NCI-H1105 treated with DMSO at 0.1 percent for 48 hours (cell line): ENCODE results near the gene RAP2A.

Experiments
- DNase-seq: peaks from one replicate; lab custom pipeline; 2025; lab: John Stamatoyannopoulos, UW

RAP2A gene

DNA sequence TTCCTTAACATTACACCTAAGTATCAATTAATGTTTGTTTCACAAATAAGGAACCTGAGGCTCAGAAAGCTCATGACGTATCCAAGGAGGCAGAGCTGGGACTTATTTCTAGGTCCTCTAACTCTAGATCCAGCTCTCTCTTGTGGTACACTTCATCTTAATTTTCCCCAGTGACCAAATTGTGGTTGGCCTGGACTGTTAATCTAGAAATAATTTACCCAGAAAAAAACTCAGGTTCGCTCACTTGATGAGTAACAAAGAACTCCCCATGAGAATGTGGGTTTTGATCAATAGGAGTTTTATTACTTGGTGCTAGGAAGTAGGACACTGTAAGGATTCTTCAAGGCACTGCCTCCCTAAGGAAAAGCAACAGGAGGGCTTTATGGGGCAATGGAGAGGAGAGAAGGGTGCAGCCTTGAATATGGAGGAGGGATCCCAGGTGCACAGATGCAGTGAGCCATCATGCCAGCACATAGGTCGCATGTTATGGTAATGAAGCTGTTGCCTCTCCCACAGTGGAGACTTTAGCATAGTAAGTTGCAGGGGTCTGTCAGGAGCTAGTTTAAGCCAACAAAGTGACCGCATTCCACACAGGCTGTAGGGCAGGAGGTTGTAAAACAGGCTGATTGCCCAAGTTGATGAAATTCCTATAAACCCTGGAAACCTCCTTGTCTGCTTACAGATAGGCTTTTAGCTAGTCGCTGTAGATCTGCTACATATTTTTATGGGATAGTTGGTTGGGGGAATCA lies 14.7 kb downstream of the RAP2A start:
- DNase-seq: no peak

DNA sequence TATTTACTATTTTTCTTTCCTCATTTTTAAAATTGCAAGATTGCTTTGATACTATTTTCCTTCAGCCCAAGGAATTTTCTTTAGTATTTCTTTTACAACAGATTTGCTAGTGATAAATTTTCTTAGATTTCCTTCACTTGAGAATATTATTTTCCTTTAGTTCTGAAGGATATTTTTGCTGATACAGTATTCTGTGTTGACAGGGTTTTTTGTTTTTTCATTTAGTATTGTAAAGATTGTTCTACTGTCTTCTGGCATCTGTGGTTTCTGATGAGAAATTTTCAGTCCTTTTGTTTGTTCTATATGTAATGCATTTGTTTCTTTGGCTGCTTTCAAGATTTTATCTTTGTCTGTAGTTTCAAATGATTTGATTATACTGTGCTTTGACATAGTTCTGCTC lies 20.7 kb downstream of the RAP2A start:
- no peak for DNase-seq

DNA sequence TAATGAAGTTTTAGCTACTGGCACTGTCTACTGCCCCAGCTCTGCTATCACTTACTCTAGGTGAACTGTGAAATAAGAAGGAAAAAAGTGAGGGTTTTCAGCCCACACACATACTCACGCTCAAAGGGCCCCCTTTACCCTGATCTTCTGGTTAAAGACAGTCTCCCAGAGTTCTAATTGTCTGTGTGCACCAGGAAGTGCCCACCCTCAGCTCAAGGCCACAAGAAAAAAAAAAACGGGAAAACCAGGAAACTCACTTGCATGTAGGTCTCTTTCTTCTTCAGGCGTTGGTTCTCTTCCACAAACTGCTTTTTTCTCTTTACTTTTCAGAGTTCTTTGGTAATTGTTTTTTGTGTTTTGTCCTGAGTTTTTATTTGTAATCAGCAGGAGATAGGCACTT lies 22.1 kb downstream of the RAP2A start:
- DNase-seq: no peak

DNA sequence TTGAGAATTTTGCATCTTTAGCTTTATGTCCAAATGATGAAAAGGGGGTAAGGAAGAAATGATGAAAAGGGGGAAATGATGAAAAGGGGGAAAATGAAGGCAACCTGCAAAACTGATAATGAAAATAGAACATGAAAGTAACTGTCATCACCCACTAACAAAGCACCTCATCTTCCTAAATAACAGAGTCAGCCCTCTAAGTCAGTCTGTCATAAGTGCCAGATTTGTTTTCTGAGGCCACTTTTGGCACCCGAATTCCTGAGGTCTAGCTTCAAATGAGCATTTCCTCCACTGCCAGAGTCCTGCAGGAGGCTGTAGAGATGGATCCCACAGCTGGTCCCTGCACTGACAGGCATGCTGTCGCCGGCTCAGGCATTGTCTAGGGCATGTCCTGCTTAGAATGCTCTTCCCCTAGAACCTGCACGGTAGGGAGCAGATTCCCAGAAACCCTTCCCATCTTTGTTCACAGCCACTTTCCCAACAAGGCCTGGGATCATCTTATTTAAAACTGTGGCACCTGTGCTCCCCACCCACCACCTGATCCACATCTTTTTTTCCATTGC lies 25.3 kb downstream of the RAP2A start:
- no peak for DNase-seq

DNA sequence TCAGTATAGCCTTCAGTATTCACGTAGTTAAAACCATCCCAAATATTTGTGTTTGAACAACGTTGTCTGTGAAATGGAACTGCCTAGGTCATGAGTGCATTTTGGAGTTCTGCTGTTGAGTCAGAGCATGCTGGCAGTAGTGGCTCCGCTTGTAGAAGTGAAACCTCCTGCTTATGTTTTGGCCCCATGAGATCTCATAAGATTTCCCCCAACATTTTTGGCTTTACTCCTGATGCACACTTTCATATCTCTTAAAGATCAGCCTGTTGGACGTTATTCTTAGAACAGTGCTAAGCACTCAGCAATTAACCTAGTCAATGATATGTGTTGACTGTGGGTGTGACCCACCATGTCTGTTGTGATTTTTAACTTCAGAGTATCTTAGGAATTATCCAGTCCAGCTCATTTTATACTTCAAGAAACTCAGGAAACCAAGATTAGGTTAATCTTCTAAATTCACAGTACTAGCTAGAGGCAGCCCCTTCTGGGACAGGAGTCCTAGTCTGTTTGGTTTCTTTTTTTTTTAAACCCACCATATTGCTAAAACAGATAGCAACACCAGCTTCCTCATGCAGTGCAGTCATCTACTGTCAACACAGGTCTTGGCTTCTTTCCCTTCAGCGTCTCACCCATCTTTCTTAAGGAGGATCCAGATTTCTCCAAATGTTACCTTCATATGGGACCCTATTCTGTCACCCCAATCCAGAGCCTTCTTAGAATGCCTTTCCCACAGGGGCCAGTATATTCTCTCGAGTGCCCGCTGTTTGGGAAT lies 26.2 kb downstream of the RAP2A start:
- no peak for DNase-seq

DNA sequence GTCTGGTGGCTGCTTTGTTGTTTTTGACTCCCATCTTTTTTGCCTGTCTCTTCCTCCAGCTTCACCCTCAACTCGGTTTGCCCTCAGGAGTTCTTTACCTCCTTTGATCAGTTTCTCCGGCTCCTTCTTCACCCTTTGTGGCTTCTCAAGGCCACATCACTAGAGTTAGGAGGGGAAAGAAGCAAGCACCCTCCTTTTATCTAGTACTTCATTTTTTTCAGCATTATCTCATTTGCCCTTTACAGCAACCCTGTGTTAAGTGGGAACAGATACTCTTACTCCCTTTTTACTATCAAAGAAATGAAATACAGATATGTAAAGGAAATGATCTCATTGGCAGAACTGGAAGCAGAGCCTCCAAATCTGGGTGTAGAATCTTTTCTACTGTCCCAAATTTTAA lies 26.9 kb downstream of the RAP2A start:
- DNase-seq: no peak

DNA sequence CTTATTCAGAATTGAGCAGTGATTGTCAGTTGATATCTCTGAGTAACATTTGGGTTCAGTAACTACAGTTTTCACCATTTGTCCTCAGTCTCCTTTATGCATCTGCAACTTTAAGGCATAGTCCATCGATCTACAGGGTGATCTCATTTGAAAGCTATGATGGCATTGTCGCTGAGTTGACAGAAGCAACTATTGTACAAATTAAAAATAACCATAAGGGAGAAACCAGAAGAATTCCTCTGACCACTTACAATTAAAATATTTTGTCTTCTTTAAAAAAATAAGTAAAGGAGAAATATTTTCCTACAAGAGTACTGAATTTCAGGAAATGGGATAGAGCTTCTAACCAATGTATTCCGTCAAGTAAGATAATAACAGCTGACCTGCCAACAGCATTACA lies 30.6 kb downstream of the RAP2A start:
- no peak for DNase-seq

DNA sequence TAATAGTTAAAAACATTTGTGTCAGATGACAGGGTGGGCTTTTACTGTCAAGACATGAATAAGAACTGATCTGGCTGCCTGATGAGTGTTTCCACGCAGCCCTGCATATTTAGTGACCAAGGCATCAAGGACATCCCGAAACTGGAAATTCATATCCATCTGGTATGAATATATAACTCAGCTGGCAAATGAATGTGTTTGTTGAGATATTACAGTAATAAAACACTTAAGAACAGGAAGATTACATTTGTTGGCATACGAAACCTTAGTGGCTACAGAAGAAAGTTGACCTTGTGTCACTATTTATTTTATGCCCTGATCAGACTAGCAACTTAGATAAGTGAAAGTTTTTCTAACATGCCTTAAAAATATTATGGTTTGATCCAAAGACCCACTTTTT lies 32.8 kb downstream of the RAP2A start:
- no peak for DNase-seq

DNA sequence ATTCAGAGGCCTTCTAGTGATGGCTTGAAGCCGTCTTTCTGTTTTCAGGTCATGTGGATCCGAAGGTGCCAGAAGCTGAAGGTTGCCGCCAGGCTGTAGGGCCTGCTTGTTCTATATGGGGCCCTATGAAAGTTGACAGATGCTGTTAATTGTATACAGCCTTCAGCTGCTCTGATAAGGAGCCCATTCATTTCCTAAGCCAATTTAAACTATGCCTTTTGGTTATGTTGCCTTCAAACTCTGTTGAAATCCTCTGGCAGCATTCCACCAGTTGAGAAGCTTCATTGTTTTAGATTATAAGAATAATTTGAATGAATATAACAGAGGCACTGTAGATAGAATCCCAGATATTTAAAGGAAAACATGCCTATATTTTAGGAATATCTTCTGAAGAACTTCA lies 34.4 kb downstream of the RAP2A start:
- no peak for DNase-seq

DNA sequence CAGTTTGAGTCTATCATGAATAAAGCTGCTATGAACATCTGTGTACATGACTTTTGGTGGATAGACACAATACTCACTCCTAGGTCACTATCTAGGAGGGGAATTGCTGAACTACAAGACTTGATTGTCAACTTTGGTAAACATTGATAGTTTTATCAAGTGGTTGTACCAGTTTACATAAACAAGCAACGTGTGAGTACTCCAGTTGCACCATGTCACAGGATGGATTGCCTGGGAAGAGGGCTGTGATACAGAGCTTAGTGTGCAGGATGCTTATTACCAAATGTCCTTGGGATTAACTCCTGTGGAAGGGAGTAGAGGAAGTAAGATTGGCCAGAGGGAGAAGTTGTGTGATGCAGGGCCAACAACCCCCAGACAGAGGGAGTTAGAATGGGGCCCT lies 37.7 kb downstream of the RAP2A start:
- no peak for DNase-seq

DNA sequence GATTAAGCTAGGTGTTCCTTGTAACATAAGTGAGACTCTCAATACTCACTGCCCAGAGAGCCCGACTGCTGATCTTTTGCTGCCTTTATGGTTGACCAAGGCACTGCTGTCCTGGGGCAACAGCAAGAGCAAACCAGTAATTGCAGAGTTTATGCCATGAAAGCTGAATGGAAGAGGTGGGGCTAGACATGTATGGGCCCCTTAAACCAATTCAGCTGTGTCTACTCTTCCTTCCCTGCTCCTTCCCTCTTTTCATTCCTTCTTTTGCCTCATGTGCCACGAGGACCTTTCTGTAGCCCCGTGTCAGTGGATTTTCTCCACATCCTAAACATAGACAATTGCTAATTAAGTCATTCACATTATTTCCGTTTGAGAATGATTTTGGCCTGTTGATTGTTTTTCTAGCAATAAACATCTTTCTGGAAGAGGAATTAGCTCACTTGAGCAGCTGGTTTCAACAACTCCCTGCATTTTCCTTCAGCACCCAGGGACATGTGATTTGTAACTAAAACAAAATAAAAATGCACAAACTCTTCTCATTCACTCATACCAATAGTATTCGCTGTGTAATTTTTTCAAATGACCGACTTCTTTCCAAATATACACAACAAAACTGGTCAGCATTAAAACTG lies 40.5 kb downstream of the RAP2A start:
- DNase-seq: no peak

DNA sequence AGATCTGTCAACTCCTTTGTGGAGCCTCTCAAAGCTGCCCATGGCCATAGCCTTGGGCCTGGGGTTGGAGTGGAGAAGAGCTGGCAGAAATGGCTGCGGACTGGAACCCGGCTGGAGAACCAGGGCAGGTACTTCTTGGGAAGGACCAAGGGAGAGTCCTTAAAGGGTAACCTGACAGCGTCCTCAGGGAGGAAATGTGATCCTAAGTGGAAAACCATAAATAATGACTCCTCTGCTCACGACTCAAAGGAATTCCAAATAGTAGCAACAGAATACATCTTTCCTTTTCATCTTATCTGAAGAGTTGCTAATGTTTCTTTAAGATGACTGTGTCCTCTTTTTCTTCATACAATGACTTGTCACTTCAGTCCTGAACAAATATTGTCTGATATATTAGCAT lies 41.0 kb downstream of the RAP2A start:
- DNase-seq: no peak

DNA sequence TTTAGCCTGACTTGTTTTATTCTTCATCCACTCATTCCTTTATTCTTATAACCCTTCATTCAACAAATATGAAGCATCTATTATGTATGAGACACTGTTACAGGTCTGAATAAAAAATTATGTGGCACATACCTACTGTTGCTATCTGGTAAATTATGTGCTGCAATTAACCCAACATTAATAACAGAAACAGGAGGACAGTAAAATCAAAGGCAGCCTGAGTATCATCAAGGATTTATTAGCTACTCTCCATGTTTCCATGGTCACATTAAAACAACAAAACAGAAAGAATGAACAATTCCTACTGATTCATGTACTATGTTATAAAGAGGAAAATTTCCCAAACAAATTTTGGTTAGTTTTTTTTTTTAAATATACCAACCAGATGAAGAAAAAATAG lies 43.9 kb downstream of the RAP2A start:
- DNase-seq: no peak

DNA sequence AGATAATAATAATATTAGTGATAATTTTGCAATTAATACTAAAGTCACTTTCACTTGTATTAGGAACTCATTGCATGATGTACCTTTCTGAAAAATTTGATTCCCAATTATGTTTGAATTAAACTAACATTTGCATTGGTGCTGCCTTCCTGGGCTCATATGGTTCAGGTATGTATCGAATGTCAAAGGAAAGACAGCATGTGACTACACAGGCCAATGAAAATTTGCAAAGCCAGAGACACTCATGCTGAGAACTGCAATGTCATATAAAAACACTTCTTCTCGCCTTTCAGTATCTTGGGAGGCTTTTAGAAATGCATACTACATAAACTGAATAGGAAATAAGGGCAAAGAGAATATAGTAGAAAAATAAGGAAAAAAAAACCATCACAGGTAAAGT lies 44.3 kb downstream of the RAP2A start:
- DNase-seq: no peak

DNA sequence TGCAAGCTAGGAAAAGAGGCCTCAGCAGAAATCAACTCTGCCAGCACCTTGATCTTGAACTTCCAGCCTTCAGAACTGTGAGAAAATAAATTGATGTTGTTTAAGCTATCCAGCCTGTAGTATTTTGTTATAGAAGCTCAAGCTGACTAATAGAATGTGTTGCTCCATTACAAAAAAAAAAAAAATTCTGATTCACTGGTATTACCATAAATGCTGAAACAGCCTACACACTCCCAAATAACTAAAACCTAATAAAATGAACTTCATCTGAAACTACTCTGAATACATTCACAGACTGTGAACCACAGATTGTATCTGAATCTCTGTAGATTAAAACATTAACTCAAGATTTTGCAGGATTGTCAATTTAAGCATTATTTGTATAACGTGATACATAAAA lies 49.5 kb downstream of the RAP2A start:
- DNase-seq: no peak

DNA sequence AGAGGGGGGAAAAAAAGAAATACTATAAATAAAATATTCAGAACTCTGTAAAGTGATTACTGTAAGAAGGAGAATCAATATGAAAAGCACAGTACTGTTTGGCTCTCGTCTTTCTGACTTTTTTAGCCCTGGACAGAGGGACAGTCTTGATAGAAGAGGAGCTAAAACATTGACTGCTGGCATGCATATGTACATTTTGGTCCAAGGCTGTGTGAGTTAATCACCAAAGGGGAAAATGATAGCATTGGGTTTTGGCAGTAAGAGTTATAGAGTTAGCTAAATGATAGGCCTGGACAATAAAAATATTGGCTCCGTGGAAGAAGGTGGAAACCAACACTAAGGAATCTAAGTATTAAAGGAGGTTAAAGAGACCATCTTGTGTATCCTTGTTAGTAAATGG lies 50.3 kb downstream of the RAP2A start:
- no peak for DNase-seq

DNA sequence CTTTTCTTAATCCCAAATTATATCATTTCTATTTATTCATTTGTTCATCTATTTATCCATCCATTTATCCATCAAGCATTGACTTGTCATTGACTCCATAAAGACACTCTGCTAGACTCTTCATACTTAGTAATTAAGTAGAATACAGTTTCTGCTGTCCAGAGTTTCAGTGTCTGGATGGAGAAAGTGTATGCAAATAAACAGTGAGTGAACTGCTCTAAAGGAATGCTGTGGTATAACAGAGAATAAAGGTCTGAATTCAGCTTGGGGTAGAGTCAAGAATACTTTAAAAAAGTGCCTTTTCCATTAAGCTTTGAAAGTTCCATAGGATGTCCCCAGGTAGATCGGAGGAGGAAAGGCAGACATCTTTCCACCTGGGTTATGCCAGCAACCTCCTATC lies 51.4 kb downstream of the RAP2A start:
- DNase-seq: no peak

DNA sequence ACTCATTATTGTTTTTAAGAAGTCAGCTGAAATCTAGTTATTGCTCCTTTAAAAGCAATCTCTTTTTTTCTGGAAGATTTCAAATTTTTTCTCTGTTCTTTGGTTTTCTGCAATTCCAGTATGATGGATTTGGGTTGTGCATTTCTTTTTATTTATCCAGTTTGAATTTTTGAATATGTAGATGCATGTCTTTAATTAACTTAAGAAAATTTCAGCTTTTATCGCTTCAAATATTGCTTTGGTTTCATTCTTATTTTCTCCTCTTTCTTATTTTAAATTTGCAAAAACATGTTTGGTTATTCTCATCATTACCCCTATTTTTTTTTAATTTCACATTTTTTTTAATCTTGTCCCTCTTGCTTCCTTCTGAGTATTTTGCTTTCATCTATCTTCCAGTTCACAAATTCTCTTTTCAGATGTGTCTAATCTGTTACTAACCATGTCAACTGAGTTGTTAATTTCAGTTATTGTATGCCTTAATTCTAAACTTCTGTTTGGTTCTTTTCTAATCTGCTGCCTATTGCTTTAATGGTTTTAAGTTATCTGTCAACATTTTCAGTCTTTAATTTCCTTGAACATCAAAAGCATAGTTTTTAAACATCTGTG lies 56.8 kb downstream of the RAP2A start:
- DNase-seq: no peak

DNA sequence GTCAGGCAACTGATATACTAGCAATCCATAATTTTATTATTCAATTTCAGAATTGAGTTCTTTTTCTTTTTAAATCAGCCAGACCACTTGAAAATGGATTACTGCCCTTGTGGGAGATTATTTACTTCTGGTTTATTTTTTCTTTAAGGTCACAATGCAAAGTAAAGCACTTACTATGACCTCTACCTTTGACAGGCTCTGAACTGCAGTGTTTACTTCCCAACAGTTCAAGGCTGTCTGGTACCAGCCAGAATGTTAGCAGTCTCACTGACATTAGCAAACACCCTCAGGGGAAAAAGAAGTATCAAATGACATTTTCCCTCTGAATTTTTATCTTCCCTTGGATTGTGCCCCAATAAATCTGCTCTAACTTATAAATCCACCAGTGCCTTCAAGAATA lies 57.5 kb downstream of the RAP2A start:
- DNase-seq: no peak

DNA sequence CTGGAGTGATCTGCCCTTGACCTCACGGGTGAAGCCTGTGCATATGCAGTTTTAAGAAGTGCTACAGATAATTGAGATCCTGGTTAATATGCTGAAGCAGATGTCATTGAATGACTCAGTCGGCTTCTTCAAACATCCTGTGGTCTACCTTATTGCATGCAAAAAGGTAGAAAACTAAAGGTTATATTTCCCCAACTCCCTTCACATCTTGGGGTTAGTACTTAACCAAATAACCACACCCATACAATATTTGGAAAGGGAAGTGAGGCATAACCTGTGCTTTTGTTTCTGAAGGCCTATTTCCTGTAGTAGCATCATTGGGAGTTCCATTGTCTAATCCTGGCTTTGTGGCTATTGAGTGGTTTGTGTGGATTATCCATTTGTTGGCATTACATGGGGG lies 58.3 kb downstream of the RAP2A start:
- no peak for DNase-seq

DNA sequence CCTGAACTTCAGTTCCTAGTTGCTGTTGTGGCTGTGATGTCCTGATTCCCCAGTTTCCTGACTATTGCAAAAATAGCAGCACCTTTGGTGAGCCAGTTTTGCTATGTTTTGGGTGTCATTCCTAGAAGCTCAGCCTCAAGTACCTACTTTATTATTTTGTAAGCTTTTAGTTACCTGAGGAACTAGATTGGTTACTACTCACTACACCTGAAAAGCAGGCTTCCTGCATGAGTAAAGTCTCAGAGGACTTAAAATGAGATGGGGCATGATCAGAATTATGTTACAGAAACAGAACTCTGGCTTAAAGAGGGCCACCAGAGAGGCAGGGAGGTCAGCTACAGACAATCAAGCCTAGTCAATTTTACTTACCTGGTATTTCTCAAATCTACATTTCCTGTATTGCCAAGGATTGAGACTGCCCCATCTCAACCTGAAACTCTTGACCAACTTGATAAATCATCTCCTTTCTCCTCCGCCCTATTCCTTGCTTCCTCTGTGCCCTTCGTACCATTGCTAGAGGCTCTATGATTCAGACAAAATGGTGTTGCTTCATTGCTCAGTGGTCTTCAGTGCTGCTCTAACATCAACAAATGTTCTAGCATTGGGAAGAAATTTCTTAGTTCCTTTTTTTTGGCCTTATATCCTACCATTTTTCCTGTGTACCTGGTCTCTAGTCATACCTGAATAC lies 58.9 kb downstream of the RAP2A start:
- DNase-seq: no peak

DNA sequence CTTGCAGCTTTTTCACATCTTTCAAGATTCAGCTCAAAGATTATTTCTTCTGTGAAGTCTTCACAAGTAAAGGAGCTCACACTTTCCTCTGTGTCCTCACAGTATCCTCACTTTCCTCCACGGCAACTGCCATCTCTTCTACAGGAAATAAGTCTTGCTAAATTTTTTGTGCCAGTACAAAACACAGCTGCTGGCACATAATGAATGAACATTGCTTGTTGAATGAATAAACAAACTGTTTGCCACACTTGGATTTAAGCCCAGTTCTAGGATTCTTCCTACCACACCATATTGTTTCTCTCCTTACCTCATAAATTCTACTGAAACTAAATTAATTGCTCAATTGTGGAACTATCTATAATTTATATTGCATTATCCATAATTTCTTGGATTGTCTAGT lies 59.5 kb downstream of the RAP2A start:
- no peak for DNase-seq
